K562 (cell line): ENCODE data around the gene ALG6. TPM values are rescaled to one million over a fixed set of nuclear protein-coding genes. Genes with fewer than 3 reads are reported as not detected.

ENCODE experiments used
- BRD4 ChIP-seq: fragments of 200-600 bp; sonication (generic); IDR thresholded peaks from 2 replicates; pipeline ENCODE4 v1.6.1; 2017; ENCODE audit warnings: inconsistent platforms
- GTF2A2 ChIP-seq: IDR thresholded peaks from 2 replicates; pipeline ENCODE4 v1.6.1; 2016; ENCODE audit warnings: mild to moderate bottlenecking, missing genetic modification characterization, missing compliant biosample characterization
- HIVEP1 ChIP-seq: fragments of 250-450 bp; sonication (Bioruptor Pico); IDR thresholded peaks from 2 replicates; pipeline ENCODE4 v1.4.0; 2020; ENCODE audit warnings: mild to moderate bottlenecking
- KDM4B ChIP-seq, 2 experiments: fragments of 450-650 bp in 1 of 2; sonication (generic) in 1 of 2; IDR thresholded peaks; 2 replicates each; pipeline ENCODE4 v1.6.1; 2016 to 2017; ENCODE audit warnings: borderline replicate concordance in 2 of 2, antibody characterized with exemption in 1 of 2, low read depth in 1 of 2, mild to moderate bottlenecking in 1 of 2
- MCM3 ChIP-seq: fragments of 450-650 bp; IDR thresholded peaks from 2 replicates; pipeline ENCODE4 v1.6.1; 2016
- MECOM ChIP-seq: fragments of 250-450 bp; sonication (Bioruptor Pico); IDR thresholded peaks from 2 replicates; pipeline ENCODE4 v1.8.0; 2022; ENCODE audit warnings: inconsistent platforms
- MYC ChIP-seq, 2 experiments: fragments of 250-450 bp in 1 of 2; sonication (Bioruptor Pico) in 1 of 2; IDR thresholded peaks; 2 replicates each; pipeline versions ENCODE4 v1.5.1 to v1.6.1; 2012 to 2021; ENCODE audit warnings: low read depth in 2 of 2, borderline replicate concordance in 1 of 2, improper control_type of control experiment in 1 of 2, low read length in 1 of 2, mild to moderate bottlenecking in 1 of 2, moderate library complexity in 1 of 2
- RUNX1 ChIP-seq: sonication (generic); IDR thresholded peaks from 2 replicates; pipeline ENCODE4 v1.6.1; 2016; ENCODE audit warnings: antibody characterized with exemption, low read depth
- TAF1 ChIP-seq: IDR thresholded peaks from 2 replicates; pipeline ENCODE4 v1.6.1; 2011; ENCODE audit warnings: mild to moderate bottlenecking, low read length, moderate library complexity; ENCODE audit not compliant: insufficient read depth, control insufficient read depth, severe bottlenecking; ENCODE audit errors: extremely low read depth
- ZBTB8A ChIP-seq: fragments of 450-650 bp; IDR thresholded peaks from 2 replicates; pipeline ENCODE4 v1.6.1; 2018; ENCODE audit warnings: mild to moderate bottlenecking, moderate library complexity; ENCODE audit not compliant: partially characterized antibody
- ZNF445 ChIP-seq: fragments of 250-450 bp; sonication (Bioruptor Pico); IDR thresholded peaks from 2 replicates; pipeline ENCODE4 v1.4.0; 2020; ENCODE audit warnings: low read depth, mild to moderate bottlenecking, moderate library complexity
- ZNF764 ChIP-seq: fragments of 250-450 bp; sonication (Bioruptor Pico); IDR thresholded peaks from 2 replicates; pipeline ENCODE4 v1.4.0; 2020; ENCODE audit warnings: low read depth, mild to moderate bottlenecking, moderate library complexity
- polyA plus RNA-seq, 8 experiments: library from polyadenylated mRNA; depleted of rRNA in 4 of 8; stranded (reverse) in 5 of 8; unstranded in 3 of 8; fragments of >200 nt; fragmentation: Nextera tagmentation in 2 of 8; fragmentation: Illumina TruSeq in 1 of 8; extraction: Ambion mirVana in 2 of 8; extraction: Trizol in 1 of 8; gene quantifications; 2 replicates each; pipeline versions ENCODE4 v1.2.1 to v1.2.3, GENCODE V29; 2011 to 2014; ENCODE audit warnings: inconsistent platforms in 1 of 8, missing spikeins in 1 of 8
- total RNA-seq, 7 experiments: library from RNA; depleted of rRNA in 6 of 7; stranded (reverse); fragments of >200 nt in 6 of 7; fragmentation: Illumina TruSeq in 2 of 7; extraction: Trizol in 2 of 7; gene quantifications; 2 replicates each; pipeline versions ENCODE4 v1.2.1 to v1.2.3, GENCODE V29; 2011 to 2021; ENCODE audit warnings: low replicate concordance in 1 of 7
- TF ChIP-seq, protein P1 (sequence below): fragments of 200-800 bp; sonication (Bioruptor generic); IDR thresholded peaks from 2 replicates; pipeline ENCODE4 v1.6.1; 2016; ENCODE audit warnings: missing genetic modification characterization, missing compliant biosample characterization
- TF ChIP-seq, protein P2 (sequence below): fragments of 450-650 bp; formaldehyde crosslinking; IDR thresholded peaks from 2 replicates; pipeline ENCODE4 v1.4.0; 2022; ENCODE audit warnings: missing genetic modification characterization
- TF ChIP-seq, protein P3 (sequence below): IDR thresholded peaks from 2 replicates; pipeline ENCODE4 v1.6.1; 2012; ENCODE audit warnings: low read depth, low read length, improper control_type of control experiment, borderline replicate concordance
- TF ChIP-seq, protein P4 (sequence below): sonication (generic); formaldehyde crosslinking; IDR thresholded peaks from 2 replicates; pipeline ENCODE4 v1.8.1; 2022; ENCODE audit warnings: missing genetic modification reagents

The ALG6 gene
- total and polyA plus RNA-seq, 9 of the 15 experiments (the other 6 are each of a cell fraction or from before 2014, with no cell fraction given) = 14.6 to 35.7 (median 23.3) TPM

DNA sequence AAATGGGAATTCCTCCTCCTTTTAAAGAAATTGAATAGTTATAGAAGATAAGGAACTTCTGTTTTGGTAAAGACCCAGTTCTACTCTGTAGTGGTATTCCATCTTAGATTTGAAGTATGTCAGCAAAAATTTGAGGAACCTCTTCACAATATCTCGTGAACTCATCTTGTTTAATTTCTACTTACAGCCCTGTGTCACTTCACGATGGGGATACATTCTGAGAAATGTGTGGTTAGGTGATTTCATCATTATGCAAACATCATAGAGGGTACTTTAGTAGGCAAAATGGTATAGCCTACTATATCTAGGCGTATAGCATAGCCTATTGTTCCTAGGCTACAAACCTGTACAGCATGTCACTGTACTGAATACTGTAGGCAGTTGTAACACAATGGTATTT is 36.0 kb downstream of the ALG6 start (continued):
- TF ChIP-seq, protein P1, sequence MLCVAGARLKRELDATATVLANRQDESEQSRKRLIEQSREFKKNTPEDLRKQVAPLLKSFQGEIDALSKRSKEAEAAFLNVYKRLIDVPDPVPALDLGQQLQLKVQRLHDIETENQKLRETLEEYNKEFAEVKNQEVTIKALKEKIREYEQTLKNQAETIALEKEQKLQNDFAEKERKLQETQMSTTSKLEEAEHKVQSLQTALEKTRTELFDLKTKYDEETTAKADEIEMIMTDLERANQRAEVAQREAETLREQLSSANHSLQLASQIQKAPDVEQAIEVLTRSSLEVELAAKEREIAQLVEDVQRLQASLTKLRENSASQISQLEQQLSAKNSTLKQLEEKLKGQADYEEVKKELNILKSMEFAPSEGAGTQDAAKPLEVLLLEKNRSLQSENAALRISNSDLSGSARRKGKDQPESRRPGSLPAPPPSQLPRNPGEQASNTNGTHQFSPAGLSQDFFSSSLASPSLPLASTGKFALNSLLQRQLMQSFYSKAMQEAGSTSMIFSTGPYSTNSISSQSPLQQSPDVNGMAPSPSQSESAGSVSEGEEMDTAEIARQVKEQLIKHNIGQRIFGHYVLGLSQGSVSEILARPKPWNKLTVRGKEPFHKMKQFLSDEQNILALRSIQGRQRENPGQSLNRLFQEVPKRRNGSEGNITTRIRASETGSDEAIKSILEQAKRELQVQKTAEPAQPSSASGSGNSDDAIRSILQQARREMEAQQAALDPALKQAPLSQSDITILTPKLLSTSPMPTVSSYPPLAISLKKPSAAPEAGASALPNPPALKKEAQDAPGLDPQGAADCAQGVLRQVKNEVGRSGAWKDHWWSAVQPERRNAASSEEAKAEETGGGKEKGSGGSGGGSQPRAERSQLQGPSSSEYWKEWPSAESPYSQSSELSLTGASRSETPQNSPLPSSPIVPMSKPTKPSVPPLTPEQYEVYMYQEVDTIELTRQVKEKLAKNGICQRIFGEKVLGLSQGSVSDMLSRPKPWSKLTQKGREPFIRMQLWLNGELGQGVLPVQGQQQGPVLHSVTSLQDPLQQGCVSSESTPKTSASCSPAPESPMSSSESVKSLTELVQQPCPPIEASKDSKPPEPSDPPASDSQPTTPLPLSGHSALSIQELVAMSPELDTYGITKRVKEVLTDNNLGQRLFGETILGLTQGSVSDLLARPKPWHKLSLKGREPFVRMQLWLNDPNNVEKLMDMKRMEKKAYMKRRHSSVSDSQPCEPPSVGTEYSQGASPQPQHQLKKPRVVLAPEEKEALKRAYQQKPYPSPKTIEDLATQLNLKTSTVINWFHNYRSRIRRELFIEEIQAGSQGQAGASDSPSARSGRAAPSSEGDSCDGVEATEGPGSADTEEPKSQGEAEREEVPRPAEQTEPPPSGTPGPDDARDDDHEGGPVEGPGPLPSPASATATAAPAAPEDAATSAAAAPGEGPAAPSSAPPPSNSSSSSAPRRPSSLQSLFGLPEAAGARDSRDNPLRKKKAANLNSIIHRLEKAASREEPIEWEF (CRISPR knock-in tag) = no peak
- TF ChIP-seq MCM3 = no peak
- TF ChIP-seq ZBTB8A = no peak
- TF ChIP-seq MYC (IDR thresholded peaks at IDR 0.05; ENCODE audit: low read depth, low read length) = no peak
- no peak for TF ChIP-seq MYC (CRISPR knock-in tag; IDR thresholded peaks at IDR 0.05; ENCODE audit: borderline replicate concordance, low read depth)
- no peak for TF ChIP-seq HIVEP1 (CRISPR knock-in tag)
- no peak for TF ChIP-seq KDM4B (IDR thresholded peaks at IDR 0.05; ENCODE audit: borderline replicate concordance in 2 of 2, low read depth in 1 of 2)
- TF ChIP-seq TAF1 = no peak
- TF ChIP-seq BRD4 = no peak
- TF ChIP-seq, protein P2, sequence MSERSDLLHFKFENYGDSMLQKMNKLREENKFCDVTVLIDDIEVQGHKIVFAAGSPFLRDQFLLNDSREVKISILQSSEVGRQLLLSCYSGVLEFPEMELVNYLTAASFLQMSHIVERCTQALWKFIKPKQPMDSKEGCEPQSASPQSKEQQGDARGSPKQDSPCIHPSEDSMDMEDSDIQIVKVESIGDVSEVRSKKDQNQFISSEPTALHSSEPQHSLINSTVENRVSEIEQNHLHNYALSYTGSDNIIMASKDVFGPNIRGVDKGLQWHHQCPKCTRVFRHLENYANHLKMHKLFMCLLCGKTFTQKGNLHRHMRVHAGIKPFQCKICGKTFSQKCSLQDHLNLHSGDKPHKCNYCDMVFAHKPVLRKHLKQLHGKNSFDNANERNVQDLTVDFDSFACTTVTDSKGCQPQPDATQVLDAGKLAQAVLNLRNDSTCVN = no peak
- TF ChIP-seq GTF2A2 (tag) = no peak
- no peak for TF ChIP-seq MECOM (CRISPR knock-in tag)
- no peak for TF ChIP-seq ZNF764 (CRISPR knock-in tag)
- no peak for TF ChIP-seq ZNF445
- TF ChIP-seq, protein P3, sequence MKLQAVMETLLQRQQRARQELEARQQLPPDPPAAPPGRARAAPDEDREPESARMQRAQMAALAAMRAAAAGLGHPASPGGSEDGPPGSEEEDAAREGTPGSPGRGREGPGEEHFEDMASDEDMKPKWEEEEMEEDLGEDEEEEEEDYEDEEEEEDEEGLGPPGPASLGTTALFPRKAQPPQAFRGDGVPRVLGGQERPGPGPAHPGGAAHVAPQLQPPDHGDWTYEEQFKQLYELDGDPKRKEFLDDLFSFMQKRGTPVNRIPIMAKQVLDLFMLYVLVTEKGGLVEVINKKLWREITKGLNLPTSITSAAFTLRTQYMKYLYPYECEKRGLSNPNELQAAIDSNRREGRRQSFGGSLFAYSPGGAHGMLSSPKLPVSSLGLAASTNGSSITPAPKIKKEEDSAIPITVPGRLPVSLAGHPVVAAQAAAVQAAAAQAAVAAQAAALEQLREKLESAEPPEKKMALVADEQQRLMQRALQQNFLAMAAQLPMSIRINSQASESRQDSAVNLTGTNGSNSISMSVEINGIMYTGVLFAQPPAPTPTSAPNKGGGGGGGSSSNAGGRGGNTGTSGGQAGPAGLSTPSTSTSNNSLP = 0 out of 2 replicates have a peak, but pooled peaks have one; percentile 42
- TF ChIP-seq, protein P4, sequence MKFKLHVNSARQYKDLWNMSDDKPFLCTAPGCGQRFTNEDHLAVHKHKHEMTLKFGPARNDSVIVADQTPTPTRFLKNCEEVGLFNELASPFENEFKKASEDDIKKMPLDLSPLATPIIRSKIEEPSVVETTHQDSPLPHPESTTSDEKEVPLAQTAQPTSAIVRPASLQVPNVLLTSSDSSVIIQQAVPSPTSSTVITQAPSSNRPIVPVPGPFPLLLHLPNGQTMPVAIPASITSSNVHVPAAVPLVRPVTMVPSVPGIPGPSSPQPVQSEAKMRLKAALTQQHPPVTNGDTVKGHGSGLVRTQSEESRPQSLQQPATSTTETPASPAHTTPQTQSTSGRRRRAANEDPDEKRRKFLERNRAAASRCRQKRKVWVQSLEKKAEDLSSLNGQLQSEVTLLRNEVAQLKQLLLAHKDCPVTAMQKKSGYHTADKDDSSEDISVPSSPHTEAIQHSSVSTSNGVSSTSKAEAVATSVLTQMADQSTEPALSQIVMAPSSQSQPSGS (CRISPR knock-in tag) = no peak
- no peak for TF ChIP-seq RUNX1
